ENCODE data around the gene TMC2.

TMC2 gene

GRCh38 chr20:2626853-2627541, 90.6 kb downstream of the TMC2 start:
- no peak for DNase-seq

- no peak for DNase-seq
These were observed 94.9 kb downstream of the TMC2 start for GRCh38 chr20:2631228-2631627.

DNA sequence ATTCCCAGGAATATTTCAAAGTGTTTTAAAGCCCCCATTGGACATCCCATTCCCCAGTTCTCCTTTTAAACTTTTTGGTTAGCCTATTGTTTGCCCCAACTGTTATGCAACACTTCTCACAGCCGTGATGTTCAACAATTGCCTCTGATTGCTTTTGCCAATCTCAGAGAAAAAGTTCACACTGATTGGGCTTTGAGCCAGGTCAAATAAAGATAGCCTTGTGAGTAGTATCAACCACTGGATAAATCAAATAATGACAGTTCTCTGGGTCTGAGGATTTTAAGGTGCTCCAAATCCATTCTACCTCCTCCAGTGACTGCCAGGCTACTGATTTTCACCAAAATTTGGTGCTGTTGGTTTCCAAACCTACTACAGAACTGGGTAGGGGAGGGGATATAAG, 97.0 kb downstream of the TMC2 start:
- no peak for DNase-seq

- DNase-seq: no peak
These were observed 100.9 kb downstream of the TMC2 start for GRCh38 chr20:2637246-2637645.

DNA sequence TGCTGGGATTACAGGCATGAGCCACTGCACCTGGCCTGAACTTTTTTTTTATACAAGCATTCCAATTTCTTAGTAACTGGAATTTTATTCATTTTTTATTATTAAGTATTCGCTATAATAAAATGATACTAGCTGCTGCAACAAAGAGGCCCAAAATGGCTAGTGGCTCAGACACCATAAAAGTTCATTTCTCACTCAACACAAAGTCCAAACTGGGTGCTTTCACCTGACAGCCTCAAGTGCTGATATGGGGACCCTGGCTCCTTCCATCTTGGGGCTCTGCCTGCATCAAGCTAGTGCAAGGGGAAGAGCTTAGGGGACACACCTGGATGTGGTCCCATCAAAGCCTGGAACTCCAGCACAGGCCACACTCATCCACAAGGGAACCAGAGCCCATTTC, 103.9 kb downstream of the TMC2 start:
- DNase-seq: no peak

DNA sequence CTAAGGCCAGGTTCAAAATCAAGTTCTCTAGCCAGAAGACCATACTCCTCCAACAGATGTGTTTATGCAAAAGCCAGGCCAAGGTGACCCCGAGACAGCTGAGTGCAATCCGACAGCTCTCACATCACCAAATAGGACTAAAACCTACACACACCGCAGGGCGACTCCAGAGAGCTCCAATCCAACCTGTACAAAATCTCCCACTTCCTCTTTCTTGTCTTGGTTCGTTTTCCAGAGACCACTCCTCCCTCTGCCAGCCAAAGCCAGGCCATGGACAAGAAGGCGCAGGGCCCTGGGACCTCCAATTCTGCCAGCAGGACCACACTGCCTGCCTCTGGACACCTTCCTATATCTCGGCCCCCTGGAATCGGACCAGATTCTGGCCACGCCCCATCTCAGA, 104.5 kb downstream of the TMC2 start:
- DNase-seq: no peak

- DNase-seq: no peak
These were observed 107.3 kb downstream of the TMC2 start for GRCh38 chr20:2643708-2644107.

DNA sequence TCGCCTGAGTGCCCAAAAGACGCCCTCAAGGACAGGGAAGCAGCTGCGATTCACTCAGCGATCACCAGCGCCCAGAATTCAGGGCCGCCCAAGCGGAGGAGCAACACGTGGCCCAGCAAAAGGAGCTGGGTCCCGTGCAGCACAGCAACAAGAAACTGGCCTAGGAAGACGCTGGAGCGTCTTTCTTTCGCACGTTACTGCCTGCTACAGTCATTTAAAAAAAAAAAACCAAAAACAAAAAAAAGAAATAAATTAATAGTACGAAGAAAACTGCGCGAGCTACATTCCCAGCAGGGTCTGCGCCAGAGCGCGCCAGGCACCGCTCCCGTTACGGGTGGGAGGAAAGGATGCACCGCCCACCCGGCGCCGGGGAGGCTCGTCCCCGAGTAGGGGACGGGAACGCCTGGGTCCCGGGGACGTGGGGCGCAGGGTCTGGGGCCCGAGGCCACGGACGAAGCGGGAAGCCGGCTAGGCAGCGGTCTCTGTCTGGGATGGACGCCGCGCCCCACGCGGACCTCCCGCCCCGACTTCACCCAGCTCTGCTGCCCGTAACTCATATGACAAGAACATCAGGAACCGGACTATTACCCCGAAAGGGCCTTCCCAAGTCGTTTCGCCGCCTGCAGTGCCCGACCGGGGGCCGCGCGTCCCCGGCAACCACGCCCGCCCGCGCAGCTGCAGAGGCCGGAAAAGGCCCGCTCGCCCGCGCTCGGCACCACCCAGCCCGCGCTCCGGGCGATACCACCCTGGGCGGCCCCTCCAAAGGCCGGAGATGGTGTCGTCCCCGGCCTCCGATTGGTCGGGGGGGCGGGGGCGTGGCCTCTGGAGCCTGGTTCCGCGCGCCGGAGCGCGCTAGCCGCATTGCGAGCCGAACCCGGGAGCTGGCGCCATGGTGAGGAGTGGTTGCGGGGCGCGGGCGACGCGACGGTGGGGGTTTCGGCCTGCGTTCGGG, 115.7 kb downstream of the TMC2 start, which contains the start of gene NOP56:
TSS of gene NOP56 (plus strand) at position 861 of the 952 bp plus-strand sequence. CDS start at position 890, 29 bp downstream.
- peak; percentile 95 for DNase-seq

- DNase-seq: peak; percentile 38
These were observed 116.6 kb downstream of the TMC2 start for GRCh38 chr20:2652724-2653555.

DNA sequence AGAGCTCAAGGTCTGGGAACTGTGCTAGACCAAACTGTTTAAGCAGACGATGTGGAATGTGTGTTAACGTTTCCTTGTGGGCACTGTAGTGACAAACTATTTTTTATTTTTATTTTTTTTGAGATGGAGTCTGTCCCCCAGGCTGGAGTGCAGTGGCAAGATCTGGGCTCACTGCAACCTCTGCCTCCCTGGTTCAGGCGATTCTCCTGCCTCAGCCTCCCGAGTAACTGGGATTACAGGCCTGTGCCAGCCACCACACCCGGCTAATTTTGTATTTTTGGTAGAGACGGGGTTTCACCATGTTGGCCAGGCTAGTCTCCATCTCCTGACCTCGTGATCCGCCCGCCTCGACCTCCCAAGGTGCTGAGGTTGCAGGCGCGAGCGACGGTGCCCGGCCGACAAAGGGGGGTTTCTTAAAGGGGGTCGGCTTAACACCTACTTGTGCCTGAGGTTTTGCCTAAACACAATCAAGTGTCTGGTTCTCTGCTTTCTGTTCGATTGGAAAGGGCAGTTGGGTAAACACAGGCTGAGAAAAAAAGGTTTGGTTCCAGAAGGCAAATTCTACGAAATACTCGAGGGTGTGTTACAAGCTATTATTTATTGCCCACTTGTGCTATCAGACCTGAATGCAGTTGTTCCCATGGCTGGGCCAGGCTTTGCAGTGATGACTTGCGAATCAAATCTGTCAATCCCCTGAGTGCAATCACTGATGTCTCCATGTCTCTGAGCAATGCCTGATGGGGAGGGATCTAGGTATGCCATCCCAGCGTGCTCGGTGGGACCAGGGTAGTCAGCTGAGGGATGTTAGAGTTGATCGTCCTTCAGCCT, 117.4 kb downstream of the TMC2 start:
- DNase-seq: no peak

DNA sequence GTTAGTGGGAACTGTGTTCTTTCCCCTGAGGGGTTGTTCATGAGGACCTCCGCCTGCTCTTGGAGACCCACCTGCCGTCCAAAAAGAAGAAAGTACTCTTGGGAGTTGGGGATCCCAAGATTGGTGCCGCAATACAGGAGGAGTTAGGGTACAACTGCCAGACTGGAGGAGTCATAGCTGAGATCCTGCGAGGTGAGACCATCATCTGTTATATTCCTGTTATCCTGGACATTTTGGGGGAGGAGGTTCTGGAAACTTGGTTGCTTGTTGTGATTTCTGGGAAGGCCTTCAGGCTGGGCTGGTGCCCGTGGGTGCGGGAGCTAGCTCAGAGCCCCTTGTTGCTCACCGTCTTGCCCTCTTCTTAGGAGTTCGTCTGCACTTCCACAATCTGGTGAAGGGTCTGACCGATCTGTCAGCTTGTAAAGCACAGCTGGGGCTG, 118.0 kb downstream of the TMC2 start:
- no peak for DNase-seq

GRCh38 chr20:2654831-2655230, 118.5 kb downstream of the TMC2 start:
- no peak for DNase-seq

GRCh38 chr20:2655331-2656116, 119.2 kb downstream of the TMC2 start:
- DNase-seq: no peak

GRCh38 chr20:2656471-2657117, 120.2 kb downstream of the TMC2 start:
- no peak for DNase-seq

- no peak for DNase-seq
These were observed 120.9 kb downstream of the TMC2 start for GRCh38 chr20:2657241-2657640.

DNA sequence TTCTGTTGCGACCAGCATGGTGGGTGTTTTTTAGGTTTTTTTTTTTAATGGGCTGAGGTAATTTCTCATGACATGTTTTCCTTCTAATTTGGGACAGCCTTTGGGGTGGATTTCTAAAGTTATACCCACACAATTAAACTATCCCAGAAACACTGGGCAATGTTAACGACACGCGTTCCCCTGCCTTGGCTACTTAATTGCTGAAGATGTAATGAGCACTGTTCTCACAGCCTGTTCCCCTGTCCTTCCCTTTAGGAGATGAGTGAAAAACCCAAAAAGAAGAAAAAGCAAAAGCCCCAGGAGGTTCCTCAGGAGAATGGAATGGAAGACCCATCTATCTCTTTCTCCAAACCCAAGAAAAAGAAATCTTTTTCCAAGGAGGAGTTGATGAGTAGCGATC, 121.3 kb downstream of the TMC2 start:
- no peak for DNase-seq

GRCh38 chr20:2658414-2659354, 122.3 kb downstream of the TMC2 start:
- no peak for DNase-seq

GRCh38 chr20:2659547-2659946, 123.2 kb downstream of the TMC2 start:
- no peak for DNase-seq

DNA sequence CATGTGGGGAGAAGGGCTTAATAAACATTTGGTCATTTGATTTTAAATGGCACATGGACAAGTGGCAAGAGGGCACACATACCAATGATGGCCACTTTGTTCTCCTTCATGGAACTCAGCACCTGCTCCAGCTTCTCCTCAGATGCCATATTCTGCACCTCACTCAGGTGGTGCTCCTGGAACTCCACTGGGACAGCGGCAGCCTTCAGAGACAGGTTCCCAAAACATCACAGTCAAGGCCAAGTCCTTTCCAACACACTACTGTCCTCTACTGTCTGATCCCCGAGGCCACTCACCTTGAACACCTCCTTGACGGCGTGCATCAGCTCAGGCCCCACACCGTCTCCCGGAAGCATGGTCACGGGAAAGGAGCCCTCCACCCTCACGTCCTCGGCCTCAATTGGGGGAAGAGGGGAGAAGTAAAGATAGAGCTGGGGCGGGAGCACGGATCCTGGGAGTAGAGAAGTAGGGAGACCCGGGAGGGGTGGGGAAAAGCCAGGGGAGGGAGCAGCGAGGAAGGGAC, 127.1 kb downstream of the TMC2 start:
- no peak for DNase-seq
